KMS-11 (cell line): ENCODE results near the gene BTD.
A peak's percentile ranks its signal among the peaks of the same experiment; 100 is the strongest.

Experiments used
- H2AFZ ChIP-seq: fragments of 200-600 bp; sonication (generic); 2 replicates; pipeline ENCODE4 v1.6.1; 2016; ENCODE audit warnings: antibody characterized with exemption, mixed run types, low read depth
- H3K27ac ChIP-seq: fragments of 200-600 bp; sonication (generic); 2 replicates; pipeline ENCODE4 v1.6.1; 2016; ENCODE audit warnings: mild to moderate bottlenecking, mixed run types
- H3K27me3 ChIP-seq: fragments of 200-600 bp; sonication (generic); 2 replicates; pipeline ENCODE4 v1.6.1; 2017; ENCODE audit warnings: mild to moderate bottlenecking, low read depth, mixed run types, moderate library complexity; ENCODE audit not compliant: insufficient read depth
- H3K36me3 ChIP-seq: fragments of 200-600 bp; sonication (generic); 2 replicates; pipeline ENCODE4 v1.6.1; 2017; ENCODE audit warnings: mild to moderate bottlenecking, mixed run types; ENCODE audit not compliant: insufficient read depth
- H3K4me1 ChIP-seq: fragments of 200-600 bp; sonication (generic); 2 replicates; pipeline ENCODE4 v1.6.1; 2016; ENCODE audit warnings: mild to moderate bottlenecking, low read depth, mixed run types; ENCODE audit not compliant: poor library complexity, severe bottlenecking
- H3K4me2 ChIP-seq: fragments of 200-600 bp; sonication (generic); 2 replicates; pipeline ENCODE4 v1.7.0; 2016; ENCODE audit warnings: mild to moderate bottlenecking, mixed run types
- H3K4me3 ChIP-seq: fragments of 200-600 bp; sonication (generic); IDR thresholded peaks from 2 replicates; pipeline ENCODE4 v1.6.1; 2017; ENCODE audit warnings: low read depth, low read length, mixed read lengths; ENCODE audit not compliant: insufficient read depth
- H3K79me2 ChIP-seq: fragments of 200-600 bp; sonication (generic); 2 replicates; pipeline ENCODE4 v1.6.1; 2016; ENCODE audit warnings: low read depth, mixed run types; ENCODE audit not compliant: insufficient read depth
- H3K9ac ChIP-seq: fragments of 200-600 bp; sonication (generic); 2 replicates; pipeline ENCODE4 v1.6.1; 2016; ENCODE audit warnings: mild to moderate bottlenecking, mixed run types
- H4K20me1 ChIP-seq: fragments of 200-600 bp; sonication (generic); 2 replicates; pipeline ENCODE4 v1.6.1; 2016; ENCODE audit warnings: mild to moderate bottlenecking, mixed run types; ENCODE audit not compliant: insufficient read depth
- CTCF ChIP-seq: fragments of 200-600 bp; sonication (generic); conservative IDR thresholded peaks from 2 replicates; pipeline ENCODE4 v1.6.1; 2017; ENCODE audit warnings: low read depth, mild to moderate bottlenecking, antibody characterized with exemption, low read length, moderate library complexity, mixed read lengths

The BTD gene

GRCh38 chr3:15601399-15602145 lies at the start of gene BTD, which contains the start of gene HACL1:
Gene BTD (plus strand): TSS chr3:15601745. CDS start chr3:15635440, 33,695 bp downstream.
Gene HACL1 (minus strand): TSS chr3:15601569. CDS start chr3:15601463, 106 bp downstream.
- H3K27ac ChIP-seq: peak within 1 kb of the TSS; percentile 71
- H3K4me3 ChIP-seq: peak within 1 kb of the TSS; percentile 81
- no peaks in the 10 kb centered on the region for H3K27me3 ChIP-seq
- peaks cover 6% of the 10 kb centered on the region for H3K4me1 ChIP-seq
- H3K79me2 ChIP-seq: no peaks in the 10 kb centered on the region
- TF ChIP-seq CTCF: 0 out of 2 replicates have a peak, but pooled peaks have one; percentile 19
- H3K9ac ChIP-seq: peak within 1 kb of the TSS; percentile 60; the same call in 1 of the 2 replicates
- no peaks in the 10 kb centered on the region for H4K20me1 ChIP-seq
- peak within 1 kb of the TSS; percentile 84 for H3K4me2 ChIP-seq
- H2AFZ ChIP-seq: peak within 1 kb of the TSS; percentile 81
- no peaks in the 10 kb centered on the region for H3K36me3 ChIP-seq

- Histone ChIP-seq H3K36me3 (no peaks in the 10 kb centered on the region), H3K27me3 (no peaks in the 10 kb centered on the region), H3K79me2 (no peaks in the 10 kb centered on the region), H3K9ac (no peak overlapping the region), H3K4me2 (no peak overlapping the region), H3K4me3 (no peak overlapping the region), H3K4me1 (peaks cover 7% of the 10 kb centered on the region), H3K27ac (no peak overlapping the region), H2AFZ (no peak overlapping the region), H4K20me1 (no peaks in the 10 kb centered on the region)
- no peak for TF ChIP-seq CTCF
Measured at GRCh38 chr3:15551902-15552301, 49.6 kb upstream of the BTD start.

- H3K4me2 ChIP-seq: no peak overlapping the region
- no peaks in the 10 kb centered on the region for H3K79me2 ChIP-seq
- no peak overlapping the region for H2AFZ ChIP-seq
- no peak for TF ChIP-seq CTCF
- no peak overlapping the region for H3K27ac ChIP-seq
- H3K36me3 ChIP-seq: no peaks in the 10 kb centered on the region
- peaks cover 10% of the 10 kb centered on the region for H3K4me1 ChIP-seq
- H3K9ac ChIP-seq: no peak overlapping the region
- no peaks in the 10 kb centered on the region for H3K27me3 ChIP-seq
- no peak overlapping the region for H3K4me3 ChIP-seq
- no peaks in the 10 kb centered on the region for H4K20me1 ChIP-seq
Measured at GRCh38 chr3:15553749-15554148, 47.8 kb upstream of the BTD start.

- H4K20me1 ChIP-seq: no peaks in the 10 kb centered on the region
- TF ChIP-seq CTCF: no peak
- H3K4me1 ChIP-seq: peaks cover 10% of the 10 kb centered on the region
- H3K27me3 ChIP-seq: no peaks in the 10 kb centered on the region
- H3K4me3 ChIP-seq: no peak overlapping the region
- no peaks in the 10 kb centered on the region for H3K79me2 ChIP-seq
- no peak overlapping the region for H2AFZ ChIP-seq
- H3K36me3 ChIP-seq: no peaks in the 10 kb centered on the region
- no peak overlapping the region for H3K9ac ChIP-seq
- H3K4me2 ChIP-seq: no peak overlapping the region
- H3K27ac ChIP-seq: no peak overlapping the region
Measured at GRCh38 chr3:15556512-15556911, 45.0 kb upstream of the BTD start.
